Activated T-cell treated with anti-CD3 and anti-CD28 coated beads, Interleukin-2, amount 50 U/mL, for 4 hours (primary cell): ENCODE results near the gene MYH11. TPM values are rescaled to one million over a fixed set of nuclear protein-coding genes. Genes with fewer than 3 reads are reported as not detected.

Experiments used
- ATAC-seq, 2 donors: fragments of 200-7000 bp; cut with Tn5 transposase; one replicate each; pipeline ENCODE4 v1.10.0; 2021
- DNase-seq: peaks from one replicate; pipeline ENCODE4 v3.0.0-alpha.2; 2020
- H3K27me3 Mint-ChIP-seq: one replicate; pipeline ENCODE4 v1.8.0; 2021; ENCODE audit warnings: low read depth, mixed read lengths
- H3K36me3 Mint-ChIP-seq: one replicate; pipeline ENCODE4 v1.8.0; 2022; ENCODE audit warnings: mixed read lengths; ENCODE audit not compliant: insufficient read depth
- H3K4me1 Mint-ChIP-seq: one replicate; pipeline ENCODE4 v1.8.0; 2021; ENCODE audit warnings: low read depth, mixed read lengths
- H3K4me3 Mint-ChIP-seq: one replicate; pipeline ENCODE4 v1.8.0; 2021; ENCODE audit warnings: mild to moderate bottlenecking, moderate library complexity, mixed read lengths
- H3K9me3 Mint-ChIP-seq: one replicate; pipeline ENCODE4 v1.8.0; 2021; ENCODE audit warnings: mixed read lengths
- total RNA-seq, 3 donors: library from RNA; stranded (reverse); gene quantifications; one replicate each; pipeline ENCODE4 v1.2.1, GENCODE V29; 2021

The MYH11 gene
- total RNA-seq, 3 donors from 2014 or later: 0.33 to 0.55 (median 0.33) TPM

DNA sequence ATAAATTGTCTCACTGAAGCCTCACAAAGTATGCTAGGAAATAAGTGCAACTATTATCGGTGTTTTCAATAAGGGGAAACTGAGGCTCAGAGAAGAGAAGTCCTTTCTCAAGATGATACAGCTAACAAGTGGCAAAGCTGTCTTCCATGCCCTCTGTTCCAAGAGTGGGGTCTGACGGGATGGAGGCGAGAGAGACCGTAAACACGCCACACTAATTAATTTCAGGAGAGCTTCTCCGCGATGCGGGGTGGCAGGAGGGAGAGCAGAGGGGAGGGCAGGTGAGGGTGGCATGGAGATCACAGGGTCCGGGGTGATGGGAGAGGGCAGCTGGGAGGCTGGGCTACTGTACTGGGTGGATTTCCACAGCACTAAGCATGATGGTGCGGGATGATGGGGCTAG, 80.3 kb downstream of the MYH11 start:
- ATAC-seq (no peak), DNase-seq (no peak)
- Mint-ChIP-seq H3K4me3 (no peak overlapping the region), H3K4me1 (no peaks in the 10 kb centered on the region), H3K9me3 (no peaks in the 10 kb centered on the region), H3K36me3 (no peaks in the 10 kb centered on the region), H3K27me3 (peaks cover 6% of the 10 kb centered on the region)

DNA sequence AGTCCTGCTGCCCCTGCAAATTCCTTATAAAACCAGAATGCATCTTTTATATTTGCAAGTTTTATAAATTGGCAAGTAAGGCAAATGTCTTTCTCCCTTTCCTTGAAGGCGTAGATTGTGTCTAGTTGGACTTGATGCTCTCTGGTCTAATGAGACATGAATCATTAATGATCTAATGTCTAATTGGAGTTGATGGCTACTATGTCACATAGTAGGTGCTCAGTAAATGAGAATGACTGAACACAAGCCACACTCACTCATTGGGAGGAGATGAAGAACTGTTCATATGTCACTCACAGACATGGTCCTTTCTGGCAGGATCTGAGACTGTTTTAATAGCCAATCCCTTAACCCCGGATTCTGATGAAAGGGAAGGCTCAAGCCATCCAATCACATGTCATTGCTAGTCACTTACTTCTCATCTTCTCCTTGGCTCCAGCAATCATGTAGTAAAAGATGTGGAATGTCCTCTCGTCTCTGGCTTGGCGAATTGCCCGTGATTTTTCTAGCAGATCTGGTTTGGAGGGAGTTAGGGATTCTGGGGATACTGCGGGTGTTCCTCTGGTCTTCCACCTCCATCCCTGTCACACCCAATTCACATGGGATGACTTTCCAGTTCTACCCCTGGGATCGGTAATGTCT, 81.0 kb downstream of the MYH11 start:
- ATAC-seq (no peak), DNase-seq (no peak)
- Mint-ChIP-seq H3K36me3 (no peaks in the 10 kb centered on the region), H3K9me3 (no peaks in the 10 kb centered on the region), H3K4me1 (no peaks in the 10 kb centered on the region), H3K4me3 (no peak overlapping the region), H3K27me3 (peaks cover 6% of the 10 kb centered on the region)

DNA sequence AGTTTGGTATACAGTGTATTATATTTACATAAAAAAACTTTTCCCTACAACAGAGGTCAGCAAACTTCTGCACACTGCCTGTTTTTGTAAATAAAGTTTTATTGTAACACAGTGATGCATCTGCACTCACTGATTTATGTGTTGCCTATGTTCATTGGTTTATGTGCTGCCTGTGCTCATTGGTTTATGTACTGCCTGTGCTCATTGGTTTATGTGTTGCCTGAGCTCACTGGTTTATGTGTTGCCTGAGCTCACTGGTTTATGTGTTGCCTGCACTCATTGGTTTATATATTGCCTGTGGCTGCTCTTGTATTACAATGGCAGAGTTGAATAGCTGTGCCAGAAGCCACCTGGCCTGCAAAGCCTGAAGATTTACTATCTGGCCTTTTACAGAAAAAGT, 81.6 kb downstream of the MYH11 start:
- ATAC-seq (peak in 1 of 2 donors; percentile 37), DNase-seq (no peak)
- H3K4me3 Mint-ChIP-seq: no peak overlapping the region
- no peaks in the 10 kb centered on the region for H3K4me1 Mint-ChIP-seq
- no peaks in the 10 kb centered on the region for H3K9me3 Mint-ChIP-seq
- H3K36me3 Mint-ChIP-seq: no peaks in the 10 kb centered on the region
- H3K27me3 Mint-ChIP-seq: peaks cover 6% of the 10 kb centered on the region

- no peaks in the 10 kb centered on the region for H3K9me3 Mint-ChIP-seq
- no peaks in the 10 kb centered on the region for H3K4me1 Mint-ChIP-seq
- DNase-seq: no peak
- H3K4me3 Mint-ChIP-seq: no peak overlapping the region
- no peak for ATAC-seq
- peaks cover 6% of the 10 kb centered on the region for H3K27me3 Mint-ChIP-seq
- H3K36me3 Mint-ChIP-seq: no peaks in the 10 kb centered on the region
These were observed 82.9 kb downstream of the MYH11 start for GRCh38 chr16:15773968-15774367.

GRCh38 chr16:15772579-15773293, 84.1 kb downstream of the MYH11 start:
- H3K27me3 Mint-ChIP-seq: peaks cover 6% of the 10 kb centered on the region
- no peaks in the 10 kb centered on the region for H3K4me1 Mint-ChIP-seq
- H3K9me3 Mint-ChIP-seq: no peaks in the 10 kb centered on the region
- DNase-seq: no peak
- no peak for ATAC-seq
- no peaks in the 10 kb centered on the region for H3K36me3 Mint-ChIP-seq
- H3K4me3 Mint-ChIP-seq: no peak overlapping the region

GRCh38 chr16:15771694-15772093, 85.1 kb downstream of the MYH11 start:
- Mint-ChIP-seq H3K4me3 (no peak overlapping the region), H3K36me3 (no peaks in the 10 kb centered on the region), H3K9me3 (no peaks in the 10 kb centered on the region), H3K27me3 (peaks cover 5% of the 10 kb centered on the region), H3K4me1 (no peaks in the 10 kb centered on the region)
- no peak for ATAC-seq
- DNase-seq: no peak

DNA sequence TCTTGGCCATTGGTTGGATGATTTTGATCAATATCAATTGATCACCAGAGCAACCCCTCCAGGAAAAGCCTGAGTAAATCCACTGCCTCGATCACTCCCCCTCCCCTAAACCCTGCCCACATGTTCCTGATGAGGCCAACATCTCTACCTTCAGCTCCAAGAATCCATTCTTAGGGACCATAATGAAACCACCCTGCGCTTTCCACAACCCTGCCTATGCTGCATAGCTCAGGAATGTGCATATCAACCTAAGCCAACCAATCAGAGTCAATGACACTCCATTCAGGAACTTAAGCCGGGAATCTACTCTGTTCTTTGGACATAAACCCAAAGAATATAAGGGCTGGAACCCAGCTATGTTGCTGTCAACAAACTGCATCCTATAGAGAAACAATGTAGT, 86.3 kb downstream of the MYH11 start:
- Mint-ChIP-seq H3K27me3 (peaks cover 2% of the 10 kb centered on the region), H3K4me3 (no peak overlapping the region), H3K36me3 (no peaks in the 10 kb centered on the region), H3K9me3 (no peaks in the 10 kb centered on the region), H3K4me1 (no peaks in the 10 kb centered on the region)
- no peak for ATAC-seq
- no peak for DNase-seq

GRCh38 chr16:15770107-15770506, 86.7 kb downstream of the MYH11 start:
- no peaks in the 10 kb centered on the region for H3K4me1 Mint-ChIP-seq
- ATAC-seq (no peak), DNase-seq (no peak)
- H3K27me3 Mint-ChIP-seq: peaks cover 4% of the 10 kb centered on the region
- H3K4me3 Mint-ChIP-seq: no peak overlapping the region
- H3K9me3 Mint-ChIP-seq: no peaks in the 10 kb centered on the region
- no peaks in the 10 kb centered on the region for H3K36me3 Mint-ChIP-seq

DNA sequence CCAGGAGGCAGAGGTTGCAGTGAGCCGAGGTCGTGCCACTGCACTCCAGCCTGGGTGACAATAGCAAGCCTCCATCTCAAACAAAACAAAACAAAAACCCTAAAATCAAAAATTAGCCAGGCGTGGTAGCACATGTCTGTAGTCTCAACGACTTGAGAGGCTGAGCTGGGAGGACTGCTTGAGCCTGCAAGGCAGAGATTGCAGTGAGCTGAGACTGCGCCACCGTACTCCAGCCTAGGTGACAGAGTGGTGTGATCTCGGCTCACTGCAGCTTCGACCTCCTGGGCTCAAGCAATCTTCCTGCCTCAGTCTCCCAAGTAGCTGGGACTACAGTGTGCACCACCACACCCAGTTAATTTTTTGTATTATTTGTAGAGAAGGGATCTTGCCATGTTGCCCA, 87.6 kb downstream of the MYH11 start:
- H3K4me1 Mint-ChIP-seq: no peaks in the 10 kb centered on the region
- DNase-seq (no peak), ATAC-seq (no peak)
- H3K27me3 Mint-ChIP-seq: peaks cover 3% of the 10 kb centered on the region
- H3K9me3 Mint-ChIP-seq: no peaks in the 10 kb centered on the region
- H3K36me3 Mint-ChIP-seq: no peaks in the 10 kb centered on the region
- H3K4me3 Mint-ChIP-seq: no peak overlapping the region

- ATAC-seq: no peak
- no peak overlapping the region for H3K4me3 Mint-ChIP-seq
- H3K36me3 Mint-ChIP-seq: no peaks in the 10 kb centered on the region
- DNase-seq: no peak
- peaks cover 3% of the 10 kb centered on the region for H3K27me3 Mint-ChIP-seq
- no peaks in the 10 kb centered on the region for H3K4me1 Mint-ChIP-seq
- H3K9me3 Mint-ChIP-seq: no peaks in the 10 kb centered on the region
These were observed 88.6 kb downstream of the MYH11 start for GRCh38 chr16:15768201-15768600.

GRCh38 chr16:15766918-15767317, 89.9 kb downstream of the MYH11 start:
- DNase-seq: no peak
- Mint-ChIP-seq H3K4me3 (no peak overlapping the region), H3K27me3 (peaks cover 9% of the 10 kb centered on the region), H3K36me3 (no peaks in the 10 kb centered on the region), H3K9me3 (no peaks in the 10 kb centered on the region), H3K4me1 (no peaks in the 10 kb centered on the region)
- ATAC-seq: no peak

DNA sequence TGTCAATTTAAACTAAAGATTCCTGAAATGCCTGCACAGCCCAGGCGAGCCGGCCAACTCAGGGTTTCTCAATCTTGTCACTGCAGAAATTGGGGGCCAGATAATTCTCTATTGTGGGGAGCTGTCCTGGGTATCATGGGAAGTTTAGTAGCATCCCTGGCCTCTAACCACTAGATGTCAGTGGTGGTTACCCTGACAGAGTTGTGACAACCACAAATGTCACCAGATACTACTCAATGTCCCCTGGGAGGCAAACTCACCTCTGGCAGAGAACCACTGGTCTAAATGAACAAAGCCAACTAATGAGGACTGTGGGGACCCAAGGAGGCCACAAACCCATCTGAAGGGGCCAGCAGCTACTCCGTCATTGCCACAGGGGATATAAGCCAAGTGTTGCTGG, 90.9 kb downstream of the MYH11 start:
- no peaks in the 10 kb centered on the region for H3K36me3 Mint-ChIP-seq
- peak; percentile 69 to 75 for ATAC-seq
- no peaks in the 10 kb centered on the region for H3K4me1 Mint-ChIP-seq
- DNase-seq: no peak
- no peaks in the 10 kb centered on the region for H3K9me3 Mint-ChIP-seq
- H3K4me3 Mint-ChIP-seq: no peak overlapping the region
- peaks cover 12% of the 10 kb centered on the region for H3K27me3 Mint-ChIP-seq

DNA sequence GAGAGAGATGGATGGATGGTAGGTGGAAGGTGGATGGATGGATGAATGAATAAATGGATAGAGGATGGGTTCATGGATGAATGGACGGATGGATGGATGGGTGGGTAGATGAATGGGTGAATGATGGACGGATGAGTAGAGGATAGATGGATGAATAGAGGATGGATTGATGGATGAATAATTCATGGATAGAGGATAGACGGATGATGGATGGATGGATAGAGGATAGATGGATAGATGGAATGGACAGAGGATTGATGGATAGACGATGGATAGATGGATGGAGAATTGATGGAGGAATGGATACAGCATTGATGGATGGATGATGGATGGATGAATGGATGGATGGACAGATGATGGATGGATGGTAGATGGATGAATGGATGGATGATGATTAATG, 91.7 kb downstream of the MYH11 start:
- DNase-seq (no peak), ATAC-seq (no peak)
- no peaks in the 10 kb centered on the region for H3K36me3 Mint-ChIP-seq
- H3K4me1 Mint-ChIP-seq: no peaks in the 10 kb centered on the region
- peaks cover 15% of the 10 kb centered on the region for H3K27me3 Mint-ChIP-seq
- no peaks in the 10 kb centered on the region for H3K9me3 Mint-ChIP-seq
- H3K4me3 Mint-ChIP-seq: no peak overlapping the region

- H3K36me3 Mint-ChIP-seq: no peaks in the 10 kb centered on the region
- ATAC-seq (no peak), DNase-seq (no peak)
- H3K4me3 Mint-ChIP-seq: no peak overlapping the region
- no peaks in the 10 kb centered on the region for H3K4me1 Mint-ChIP-seq
- no peaks in the 10 kb centered on the region for H3K9me3 Mint-ChIP-seq
- peaks cover 16% of the 10 kb centered on the region for H3K27me3 Mint-ChIP-seq
These were observed 92.7 kb downstream of the MYH11 start for GRCh38 chr16:15764112-15764511.

DNA sequence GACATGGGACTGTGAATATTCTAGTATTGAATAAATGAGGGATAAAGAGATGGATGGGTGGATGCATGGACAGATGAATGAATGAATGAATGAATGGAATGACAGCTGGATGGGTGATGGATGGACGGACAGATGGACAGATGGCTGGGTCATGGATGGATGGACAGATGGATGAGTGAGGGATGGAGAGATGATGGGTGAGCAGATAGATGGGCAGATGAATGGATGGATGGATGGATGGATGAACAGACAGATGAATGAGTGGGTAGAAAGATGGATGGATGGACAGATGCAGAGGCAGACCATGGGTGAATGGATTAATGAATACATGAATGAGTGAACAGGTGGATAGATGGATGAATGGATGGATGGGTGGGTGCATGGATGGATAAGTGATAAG, 96.7 kb downstream of the MYH11 start:
- Mint-ChIP-seq H3K9me3 (no peaks in the 10 kb centered on the region), H3K27me3 (peaks cover 15% of the 10 kb centered on the region), H3K4me3 (no peak overlapping the region), H3K4me1 (peaks cover 1% of the 10 kb centered on the region), H3K36me3 (no peaks in the 10 kb centered on the region)
- DNase-seq: no peak
- no peak for ATAC-seq
